Loucy (cell line): ENCODE measurements around the gene RRN3.
"Not testable (repeated sequence)": the region's sequence is repeated elsewhere in the genome, so short reads cannot be mapped to it uniquely, and the experiment has no call there.

ENCODE experiments used
- EZH2phosphoT487 ChIP-seq: fragments of 200-600 bp; IDR thresholded peaks from 2 replicates; pipeline ENCODE4 v1.6.1; 2018; ENCODE audit warnings: antibody characterized with exemption, mild to moderate bottlenecking, moderate library complexity, borderline replicate concordance
- TF ChIP-seq, protein P1 (sequence below): fragments of 200-600 bp; sonication (generic); conservative IDR thresholded peaks from 2 replicates; pipeline ENCODE4 v1.5.1; 2014; ENCODE audit warnings: mild to moderate bottlenecking, antibody characterized with exemption, low read length

GRCh38 chr16:15027051-15027450, 67.0 kb downstream of the RRN3 start:
- TF ChIP-seq, protein P1, sequence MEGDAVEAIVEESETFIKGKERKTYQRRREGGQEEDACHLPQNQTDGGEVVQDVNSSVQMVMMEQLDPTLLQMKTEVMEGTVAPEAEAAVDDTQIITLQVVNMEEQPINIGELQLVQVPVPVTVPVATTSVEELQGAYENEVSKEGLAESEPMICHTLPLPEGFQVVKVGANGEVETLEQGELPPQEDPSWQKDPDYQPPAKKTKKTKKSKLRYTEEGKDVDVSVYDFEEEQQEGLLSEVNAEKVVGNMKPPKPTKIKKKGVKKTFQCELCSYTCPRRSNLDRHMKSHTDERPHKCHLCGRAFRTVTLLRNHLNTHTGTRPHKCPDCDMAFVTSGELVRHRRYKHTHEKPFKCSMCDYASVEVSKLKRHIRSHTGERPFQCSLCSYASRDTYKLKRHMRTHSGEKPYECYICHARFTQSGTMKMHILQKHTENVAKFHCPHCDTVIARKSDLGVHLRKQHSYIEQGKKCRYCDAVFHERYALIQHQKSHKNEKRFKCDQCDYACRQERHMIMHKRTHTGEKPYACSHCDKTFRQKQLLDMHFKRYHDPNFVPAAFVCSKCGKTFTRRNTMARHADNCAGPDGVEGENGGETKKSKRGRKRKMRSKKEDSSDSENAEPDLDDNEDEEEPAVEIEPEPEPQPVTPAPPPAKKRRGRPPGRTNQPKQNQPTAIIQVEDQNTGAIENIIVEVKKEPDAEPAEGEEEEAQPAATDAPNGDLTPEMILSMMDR, result not testable (repeated sequence)
- not testable (repeated sequence) for TF ChIP-seq EZH2phosphoT487
